Measurements from ENCODE around the gene ZNHIT1.

Gene ZNHIT1

DNA sequence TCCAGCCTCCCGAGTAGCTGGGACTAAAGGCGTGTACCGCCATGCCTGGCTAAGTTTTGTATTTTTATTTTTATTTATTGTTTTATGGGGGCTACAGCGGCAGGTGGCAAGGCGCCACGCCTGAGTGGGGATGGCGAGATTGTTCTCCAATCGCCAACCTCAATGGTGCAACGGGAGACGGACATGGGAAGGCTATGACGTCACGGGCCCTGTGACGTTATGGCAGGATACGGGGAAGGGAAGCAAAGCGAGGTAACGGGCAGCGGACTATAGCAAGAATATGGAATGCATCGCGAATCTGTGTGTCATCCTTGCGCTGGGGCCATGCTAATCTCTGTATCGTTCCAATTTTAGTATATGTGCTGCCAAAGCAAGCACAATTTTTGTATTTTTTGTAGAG, 51.7 kb downstream of the ZNHIT1 start:
- TF ChIP-seq CTCF (conservative IDR thresholded peaks at IDR 0.05; ENCODE audit: low read depth) = no peak
- ChIA-PET POLR2A (ENCODE audit: low non-redundant PET) (no interaction called here), CTCF (no interaction called here)
- H3K27ac ChIP-seq = no peak overlapping the region
- DNase-seq (ENCODE audit: low spot score) = no peak

- ChIA-PET CTCF (no interaction called here), POLR2A (ENCODE audit: low non-redundant PET) (no interaction called here)
- no peak for TF ChIP-seq CTCF (conservative IDR thresholded peaks at IDR 0.05; ENCODE audit: low read depth)
Observed at GRCh38 chr7:101271021-101271420, 53.1 kb downstream of the ZNHIT1 start.

DNA sequence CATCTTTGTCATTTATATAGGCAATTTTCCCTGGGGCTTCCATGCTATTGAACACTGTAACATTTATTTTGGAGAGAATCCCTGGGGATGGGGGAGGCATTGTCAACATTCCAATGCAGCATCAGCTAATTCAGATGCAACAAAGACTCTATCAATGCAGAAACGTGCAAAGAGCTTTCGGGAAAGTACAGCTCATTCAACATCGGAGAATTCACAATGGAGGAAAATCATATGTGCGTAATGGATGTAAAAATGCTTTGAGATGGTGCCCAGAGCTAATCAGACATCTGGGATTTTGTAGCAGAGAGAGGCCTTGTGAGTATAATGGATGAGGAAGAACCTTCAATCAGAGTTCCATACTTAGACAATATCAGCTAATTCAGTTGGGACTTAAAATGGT, 55.2 kb downstream of the ZNHIT1 start:
- DNase-seq (ENCODE audit: low spot score) = no peak
- no peak overlapping the region for H3K27ac ChIP-seq
- CTCF ChIA-PET = interaction anchor here (0.6 kb wide), 1 partner anchor 18 kb away, joined by 4 read pairs; no protein-coding TSS in a partner anchor
- TF ChIP-seq CTCF (conservative IDR thresholded peaks at IDR 0.05; ENCODE audit: low read depth) = no peak
- POLR2A ChIA-PET (ENCODE audit: low non-redundant PET) = no interaction called here

More at GRCh38 chr7:101271021-101271420, 53.1 kb downstream of the ZNHIT1 start:
- DNase-seq (ENCODE audit: low spot score) = no peak
- no peak overlapping the region for H3K27ac ChIP-seq

All from RWPE1 (cell line).